IMR-90 (cell line): Measurements from ENCODE around the gene TRAFD1. TPM values are rescaled to one million over a fixed set of nuclear protein-coding genes. Genes with fewer than 3 reads are reported as not detected.

ENCODE experiments used
- ATAC-seq: fragments of 200-7000 bp; cut with Tn5 transposase; 2 replicates; pipeline ENCODE4 v1.9.1; 2020; ENCODE audit warnings: low read depth, mild to moderate bottlenecking, moderate library complexity
- BruUV-seq: library from RNA; stranded (reverse); fragments of 400-500 nt; replicated peaks from 2 replicates; lab custom pipeline; 2021; lab: Mats Ljungman, UMichigan
- CTCF ChIA-PET: fragments of 300-600 bp; formaldehyde crosslinking; extraction: SDS; loops from one replicate; lab custom pipeline; 2021; ENCODE audit warnings: antibody characterized with exemption; lab: Yijun Ruan, JAX
- POLR2A ChIA-PET: fragments of 300-600 bp; sonication (Branson Sonifier 250); formaldehyde crosslinking; loops from one replicate; lab custom pipeline; 2022; ENCODE audit warnings: antibody characterized with exemption; ENCODE audit not compliant: unreplicated experiment; lab: Charles Lee
- DNase-seq: peaks from one replicate; pipeline ENCODE4 v3.0.0; 2013
- H2AFZ ChIP-seq: replicated peaks from 2 replicates; pipeline ENCODE3; 2013; ENCODE audit warnings: low read length, mild to moderate bottlenecking; ENCODE audit not compliant: poor library complexity
- H2AK5ac ChIP-seq: 2 replicates; pipeline ENCODE4 v1.6.1; 2013; ENCODE audit warnings: low read depth, low read length, inconsistent platforms
- H2AK9ac ChIP-seq: replicated peaks from 2 replicates; pipeline ENCODE3; 2013; ENCODE audit warnings: mild to moderate bottlenecking, low read depth, low read length, moderate library complexity; ENCODE audit not compliant: poor library complexity
- H2BK120ac ChIP-seq: 2 replicates; pipeline ENCODE4 v1.6.1; 2013; ENCODE audit warnings: low read depth, low read length, inconsistent platforms
- H2BK15ac ChIP-seq: 3 replicates; pipeline ENCODE4 v1.6.1; 2013; ENCODE audit warnings: low read depth, low read length, inconsistent platforms
- H2BK20ac ChIP-seq: 2 replicates; pipeline ENCODE4 v1.6.1; 2013; ENCODE audit warnings: low read depth, mild to moderate bottlenecking, inconsistent platforms, low read length, moderate library complexity
- H2BK5ac ChIP-seq: 2 replicates; pipeline ENCODE4 v1.6.1; 2013; ENCODE audit warnings: mild to moderate bottlenecking, low read depth, low read length, inconsistent platforms; ENCODE audit not compliant: poor library complexity, severe bottlenecking
- H3K14ac ChIP-seq: replicated peaks from 2 replicates; pipeline ENCODE4 v1.6.1; 2013; ENCODE audit warnings: low read depth, low read length, inconsistent platforms
- H3K18ac ChIP-seq: 2 replicates; pipeline ENCODE4 v1.6.1; 2013; ENCODE audit warnings: low read depth, low read length, control low read depth
- H3K23ac ChIP-seq: 2 replicates; pipeline ENCODE4 v1.6.1; 2013; ENCODE audit warnings: low read depth, low read length, inconsistent platforms
- H3K27ac ChIP-seq: 2 replicates; pipeline ENCODE4 v1.5.1; 2013; ENCODE audit warnings: mild to moderate bottlenecking, control low read depth, low read length; ENCODE audit not compliant: insufficient read depth
- H3K27me3 ChIP-seq: 2 replicates; pipeline ENCODE4 v1.6.1; 2013; ENCODE audit warnings: low read length; ENCODE audit not compliant: control insufficient read depth, insufficient read depth
- H3K36me3 ChIP-seq: 2 replicates; pipeline ENCODE4 v1.6.1; 2013; ENCODE audit warnings: low read length, mixed read lengths; ENCODE audit not compliant: control insufficient read depth, insufficient read depth
- H3K4ac ChIP-seq: 2 replicates; pipeline ENCODE4 v1.6.1; 2013; ENCODE audit warnings: low read depth, low read length, inconsistent platforms
- H3K4me1 ChIP-seq: 2 replicates; pipeline ENCODE4 v1.6.1; 2013; ENCODE audit warnings: low read length, mixed read lengths; ENCODE audit not compliant: control insufficient read depth, insufficient read depth
- H3K4me2 ChIP-seq: 2 replicates; pipeline ENCODE4 v1.6.1; 2013; ENCODE audit warnings: low read depth, mild to moderate bottlenecking, control low read depth, low read length, moderate library complexity
- H3K4me3 ChIP-seq: 2 replicates; pipeline ENCODE4 v1.5.1; 2013; ENCODE audit warnings: low read depth, mild to moderate bottlenecking, control low read depth, low read length, moderate library complexity; ENCODE audit not compliant: insufficient read depth
- H3K56ac ChIP-seq: 2 replicates; pipeline ENCODE4 v1.6.1; 2013; ENCODE audit warnings: low read length, inconsistent platforms; ENCODE audit not compliant: insufficient read depth; ENCODE audit errors: extremely low read depth
- H3K79me1 ChIP-seq, 2 experiments: 2 replicates each; pipeline ENCODE4 v1.6.1; 2013; ENCODE audit warnings: low read length in 2 of 2, inconsistent platforms in 1 of 2, low read depth in 1 of 2
- H3K9ac ChIP-seq: 2 replicates; pipeline ENCODE4 v1.6.1; 2013; ENCODE audit warnings: low read depth, low read length, control low read depth
- H3K9me1 ChIP-seq: 2 replicates; pipeline ENCODE4 v1.6.1; 2013; ENCODE audit warnings: low read length, inconsistent platforms; ENCODE audit not compliant: insufficient read depth
- H3K9me3 ChIP-seq: 2 replicates; pipeline ENCODE4 v1.6.1; 2013; ENCODE audit warnings: low read length; ENCODE audit not compliant: control insufficient read depth, insufficient read depth
- H4K20me1 ChIP-seq: 2 replicates; pipeline ENCODE4 v1.6.1; 2013; ENCODE audit warnings: low read length, inconsistent platforms; ENCODE audit not compliant: insufficient read depth
- H4K5ac ChIP-seq: 2 replicates; pipeline ENCODE4 v1.6.1; 2013; ENCODE audit warnings: mild to moderate bottlenecking, low read depth, low read length, control low read depth
- H4K8ac ChIP-seq, 2 experiments: 2 replicates each; pipeline ENCODE4 v1.6.1; 2013; ENCODE audit warnings: low read depth in 2 of 2, low read length in 2 of 2, control low read depth in 1 of 2, inconsistent platforms in 1 of 2
- H4K91ac ChIP-seq: 2 replicates; pipeline ENCODE4 v1.6.1; 2013; ENCODE audit warnings: low read depth, low read length, inconsistent platforms; ENCODE audit not compliant: insufficient read depth
- FOS ChIP-seq: fragments of 150-350 bp; IDR thresholded peaks from 2 replicates; pipeline ENCODE4 v1.6.1; 2016; ENCODE audit warnings: low read depth, low read length
- MAZ ChIP-seq: IDR thresholded peaks from 2 replicates; pipeline ENCODE4 v1.6.1; 2012; ENCODE audit warnings: low read depth, mild to moderate bottlenecking, low read length, improper control_type of control experiment, moderate library complexity, borderline replicate concordance
- WGBS, 2 experiments: methylation state at CpG; one replicate each; pipeline versions ENCODE4 v1.1.5 to v1.1.7; 2013; ENCODE audit warnings: missing lambda C conversion rate in 2 of 2; ENCODE audit not compliant: insufficient read length in 1 of 2; ENCODE audit errors: extremely low coverage in 2 of 2; 5-methylcytosine and 5-hydroxymethylcytosine counted together
- dilution Hi-C: fragments of 300-500 bp; cut with HindIII; formaldehyde crosslinking; loops from one replicate; pipeline ENCODE4 v1.14.3; 2018; ENCODE audit warnings: low sequenced_read_pairs; ENCODE audit not compliant: unreplicated experiment
- in situ Hi-C: fragments of 300-500 bp; cut with MboI; formaldehyde crosslinking; loops from 3 replicates; pipeline ENCODE4 v1.14.3; 2019; ENCODE audit warnings: low sequenced_read_pairs, inconsistent platforms, mixed read lengths
- intact Hi-C: fragments of 100-400 bp; cut with micrococcal nuclease; formaldehyde crosslinking; loops from 2 replicates; pipeline ENCODE4 v1.10.0; 2022
- polyA plus RNA-seq, 3 experiments: library from polyadenylated mRNA; depleted of rRNA; stranded (reverse); fragments of >200 nt; gene quantifications; 2 replicates each; pipeline ENCODE4 v1.2.3, GENCODE V29; 2012; ENCODE audit warnings: low replicate concordance in 1 of 3
- total RNA-seq: library from RNA; depleted of rRNA; stranded (reverse); fragments of >200 nt; gene quantifications from 2 replicates; pipeline ENCODE4 v1.2.3, GENCODE V29; 2012
- TF ChIP-seq, protein P1 (sequence below): fragments of 150-350 bp; IDR thresholded peaks from 2 replicates; pipeline ENCODE4 v1.6.1; 2016; ENCODE audit warnings: low read depth, mild to moderate bottlenecking, low read length, moderate library complexity, borderline replicate concordance

TRAFD1 gene
- total and polyA plus RNA-seq, 2 of the 4 experiments (the other 2 are of a cell fraction) = 41.3 to 70.4 TPM

DNA sequence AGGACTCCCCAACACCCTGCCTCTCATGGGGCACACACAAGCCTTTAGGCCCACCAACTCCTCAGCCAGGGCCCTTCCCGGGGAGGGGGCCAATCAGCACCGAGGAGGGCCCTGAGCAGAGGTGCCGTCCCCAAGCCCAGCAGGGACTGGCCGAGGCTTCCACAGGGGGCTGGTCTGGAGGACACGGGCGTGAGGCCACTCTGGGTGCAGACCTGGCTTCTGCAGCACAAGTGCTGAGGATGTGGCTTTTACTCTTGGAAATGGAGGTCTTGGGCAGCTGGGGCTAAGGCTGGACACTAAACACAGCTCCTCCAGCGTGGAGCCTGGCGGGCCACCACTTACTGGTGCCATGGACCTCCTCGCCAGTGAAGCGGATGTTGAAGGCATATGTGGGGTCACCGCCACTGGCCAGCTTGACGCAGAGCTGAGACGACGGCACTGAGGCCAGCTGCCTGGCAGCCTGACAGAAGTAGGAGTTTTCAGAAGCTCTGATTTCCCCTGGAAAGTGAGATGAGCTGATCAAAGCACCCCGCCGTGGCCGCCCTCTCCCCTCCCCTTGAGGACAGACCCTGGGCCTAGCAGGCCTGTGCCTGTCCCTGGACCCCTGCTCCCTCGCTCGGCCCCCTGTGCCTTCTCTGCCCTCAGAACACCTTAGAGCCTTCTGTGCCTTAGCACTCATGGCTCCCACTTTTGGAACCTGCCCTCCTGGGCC, 44.0 kb downstream of the TRAFD1 start:
- BruUV-seq = no TSS peak
- Histone ChIP-seq H2BK20ac (no peak overlapping the region), H2AK5ac (no peak overlapping the region), H2AFZ (no peak overlapping the region), H3K9me1 (0 out of 2 replicates have a peak, but pooled peaks cover 4% of the 10 kb centered on the region), H3K23ac (no peak overlapping the region), H2BK5ac (no peak overlapping the region), H4K20me1 (no peaks in the 10 kb centered on the region), H3K9me3 (no peaks in the 10 kb centered on the region), H3K4me1 (no peaks in the 10 kb centered on the region), H3K14ac (no peak overlapping the region), H3K27ac (no peak overlapping the region), H4K8ac (no peak overlapping the region), H2AK9ac (peak overlapping the region; percentile 26), H3K36me3 (peaks cover 25% of the 10 kb centered on the region), H3K27me3 (no peaks in the 10 kb centered on the region), H3K18ac (no peak overlapping the region), H3K56ac (no peak overlapping the region), H3K4me2 (no peak overlapping the region), H4K91ac (no peak overlapping the region), H4K5ac (no peak overlapping the region), H3K79me1 (no peaks in the 10 kb centered on the region), H3K4ac (no peak overlapping the region), H3K4me3 (no peak overlapping the region), H2BK120ac (no peak overlapping the region), H3K9ac (no peak overlapping the region), H2BK15ac (no peak overlapping the region)
- CTCF ChIA-PET = no interaction called here
- WGBS, 2 experiments = 97% methylated on average over 5 of the region's 19 CpGs; no CpG with 5 or more reads in 1 of the 2 experiments
- TF ChIP-seq, protein P1, sequence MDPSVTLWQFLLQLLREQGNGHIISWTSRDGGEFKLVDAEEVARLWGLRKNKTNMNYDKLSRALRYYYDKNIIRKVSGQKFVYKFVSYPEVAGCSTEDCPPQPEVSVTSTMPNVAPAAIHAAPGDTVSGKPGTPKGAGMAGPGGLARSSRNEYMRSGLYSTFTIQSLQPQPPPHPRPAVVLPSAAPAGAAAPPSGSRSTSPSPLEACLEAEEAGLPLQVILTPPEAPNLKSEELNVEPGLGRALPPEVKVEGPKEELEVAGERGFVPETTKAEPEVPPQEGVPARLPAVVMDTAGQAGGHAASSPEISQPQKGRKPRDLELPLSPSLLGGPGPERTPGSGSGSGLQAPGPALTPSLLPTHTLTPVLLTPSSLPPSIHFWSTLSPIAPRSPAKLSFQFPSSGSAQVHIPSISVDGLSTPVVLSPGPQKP = no peak
- TF ChIP-seq FOS (no peak), MAZ (no peak)
- in situ Hi-C loops (no loop called here), dilution Hi-C loops (no loop called here), intact Hi-C loops (no loop called here)
- ATAC-seq (no peak), DNase-seq (no peak)
- POLR2A ChIA-PET = no interaction called here
